ENCODE measurements around the gene ZNF892. TPM values are rescaled to one million over a fixed set of nuclear protein-coding genes. Genes with fewer than 3 reads are reported as not detected.

The ZNF892 gene
- total and polyA plus RNA-seq, 2 of the 8 experiments (the other 6 are each of a cell fraction or from before 2014, with no cell fraction given) = 1.4 to 10.7 TPM

DNA sequence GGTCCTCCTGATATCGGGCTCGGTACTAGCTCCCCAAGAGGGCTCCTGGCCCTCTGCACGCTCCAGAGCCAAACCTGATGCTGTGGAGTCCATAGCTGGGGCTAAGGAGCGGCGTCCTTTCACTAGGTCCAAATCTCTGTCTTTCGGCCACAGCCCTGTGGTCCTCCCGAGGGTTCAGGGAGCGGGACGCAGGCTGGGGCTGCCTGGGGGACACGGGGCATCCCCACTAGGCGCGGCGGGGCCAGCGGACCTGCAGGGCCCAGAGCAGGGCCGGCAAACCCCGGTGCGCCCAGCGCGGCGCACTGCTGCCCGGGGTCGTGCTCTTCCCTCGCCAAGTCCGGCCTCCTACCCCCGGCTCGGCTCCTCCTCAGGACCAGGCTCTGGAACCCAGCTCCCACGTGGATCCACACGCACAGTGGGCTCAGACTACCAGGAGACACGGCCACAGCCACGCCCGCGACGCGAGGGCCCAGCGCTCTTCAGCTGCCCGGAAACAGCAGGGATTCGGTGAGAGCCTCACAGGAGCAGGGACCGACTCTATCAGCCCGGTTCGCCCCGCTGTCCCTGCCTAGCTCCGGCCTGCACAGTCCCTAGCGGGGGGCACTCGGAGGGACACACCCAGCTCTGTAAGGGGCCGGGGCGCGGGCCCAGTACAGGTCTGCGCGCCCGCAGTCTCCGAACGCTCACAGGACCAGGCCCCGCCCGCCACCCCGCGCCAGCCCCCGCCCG, 48.3 kb upstream of the ZNF892 start:
- Histone ChIP-seq H3K56ac (replicated peaks; ENCODE audit: insufficient read length, low read depth, low read length) (peak overlapping the region; percentile 61), H2BK12ac (ENCODE audit: low read depth, low read length) (peak overlapping the region; percentile 68; the same call in 1 of the 2 replicates), H4K91ac (replicated peaks; ENCODE audit: insufficient read length, low read length) (no peak overlapping the region), H4K20me1 (replicated peaks in 1 of 2; ENCODE audit: control insufficient read depth in 1 of 2, insufficient read depth in 2 of 2, low read length in 2 of 2) (no peaks in the 10 kb centered on the region), H3K4me1 (replicated peaks in 1 of 4; ENCODE audit: control insufficient read depth in 3 of 4, insufficient read depth in 4 of 4, low read length in 3 of 4) (peaks cover 0 to 3% (median 0%) of the 10 kb centered on the region in 4 experiments; a peak in 2 of 7 replicates), H3K4me2 (ENCODE audit: insufficient read depth in 1 of 2, low read depth in 2 of 2, low read length in 2 of 2) (peak overlapping the region; percentile 67 to 94), H4K8ac (ENCODE audit: extremely low read depth, insufficient read depth, low read length) (peak overlapping the region; percentile 63), H4K5ac (ENCODE audit: insufficient read length, low read depth, low read length) (no peak overlapping the region), H2AK5ac (ENCODE audit: low read depth, low read length) (no peak overlapping the region), H3K79me1 (ENCODE audit: low read depth, low read length) (no peaks in the 10 kb centered on the region), H3K14ac (ENCODE audit: insufficient read length) (no peak overlapping the region), H3K27ac (ENCODE audit: low read depth, low read length) (no peak overlapping the region), H3K79me2 (ENCODE audit: control insufficient read depth in 1 of 2, insufficient read depth in 2 of 2, low read length in 2 of 2) (0 out of 4 replicates have a peak, but pooled peaks cover 0 to 2% of the 10 kb centered on the region in 2 experiments), H3K18ac (ENCODE audit: extremely low read depth, low read length) (peak overlapping the region; percentile 93), H3K9ac (replicated peaks in 1 of 4; ENCODE audit: extremely low read depth in 1 of 4, low read depth in 3 of 4, low read length in 3 of 4) (peak overlapping the region in 3 of 4 experiments; percentile 0 to 35 (median 25); a peak in 4 of 7 replicates), H2BK5ac (ENCODE audit: low read depth, low read length) (no peak overlapping the region), H3K23me2 (ENCODE audit: low read depth, low read length) (peaks cover 6% of the 10 kb centered on the region), H3K27me3 (replicated peaks in 1 of 4; ENCODE audit: control insufficient read depth in 3 of 4, extremely low read depth in 1 of 4, insufficient read depth in 3 of 4, low read length in 3 of 4) (peaks cover 0 to 12% (median 9%) of the 10 kb centered on the region in 4 experiments; a peak in 4 of 7 replicates), H2AFZ (ENCODE audit: low read length) (peak overlapping the region; percentile 95), H2BK20ac (ENCODE audit: low read length) (no peak overlapping the region), H3K4me3 (ENCODE audit: extremely low read depth in 1 of 4, insufficient read depth in 2 of 4, low read depth in 3 of 4, low read length in 4 of 4) (peak overlapping the region; percentile 59 to 84 (median 74)), H2BK120ac (replicated peaks; ENCODE audit: low read depth, low read length) (no peak overlapping the region), H3K23ac (ENCODE audit: insufficient read length) (no peak overlapping the region), H3K36me3 (ENCODE audit: control insufficient read depth in 2 of 4, insufficient read depth in 4 of 4, low read length in 3 of 4) (peaks cover 0 to 15% (median 6%) of the 10 kb centered on the region in 4 experiments; a peak in 4 of 8 replicates), H3K9me3 (ENCODE audit: insufficient read depth in 2 of 2, low read depth in 1 of 2, low read length in 1 of 2) (peaks cover 6 to 9% of the 10 kb centered on the region in 2 experiments; a peak in 3 of 4 replicates), H3K4ac (replicated peaks; ENCODE audit: insufficient read length, low read depth, low read length) (no peak overlapping the region), H2BK15ac (ENCODE audit: low read length) (0 out of 2 replicates have a peak overlapping the region, but pooled peaks have one; percentile 81)
- CTCF ChIA-PET (ENCODE audit: partially characterized antibody) = interaction anchor here (0.7 to 2.3 kb wide), 5 partner anchors 37 to 82 kb away, joined by 3 to 10 read pairs (median 4); partner anchors contain the start of gene MRPS5
- TF ChIP-seq KDM4A (IDR thresholded peaks at IDR 0.05; ENCODE audit: low read depth, low read length, severe bottlenecking) (peak; percentile 73), BCL11A (IDR thresholded peaks at IDR 0.05; ENCODE audit: low read depth in 2 of 2, low read length in 2 of 2) (no peak), EZH2 (IDR thresholded peaks at IDR 0.05; ENCODE audit: low read depth, low read length, severe bottlenecking) (peak; percentile 28)
- POLR2A ChIA-PET (ENCODE audit: partially characterized antibody) = interaction anchor here (1.0 to 1.1 kb wide), 3 partner anchors 9 to 38 kb away, joined by 3 to 5 read pairs (median 4); no protein-coding TSS in a partner anchor
- DNase-seq (ENCODE audit: low read depth in 1 of 2, low spot score in 2 of 2) (peak in 1 of 2 experiments; percentile 61), FAIRE-seq (no peak)
- WGBS, 2 experiments (ENCODE audit: extremely low coverage in 1 of 2, insufficient coverage in 1 of 2, insufficient read length in 1 of 2, insufficient replicate concordance in 2 of 2, low coverage in 1 of 2, low lambda C conversion rate in 2 of 2, missing lambda C conversion rate in 1 of 2) = 12% methylated on average over 21 of the region's 58 CpGs; no CpG with 5 or more reads in 1 of the 2 experiments
